ENCODE data around the gene VAV3. TPM values are rescaled to one million over a fixed set of nuclear protein-coding genes. Genes with fewer than 3 reads are reported as not detected.

VAV3 gene
- total and polyA plus RNA-seq, 2 of the 13 experiments (the other 11 are each of a cell fraction or from before 2014, with no cell fraction given): 15.9 to 29.8 TPM

DNA sequence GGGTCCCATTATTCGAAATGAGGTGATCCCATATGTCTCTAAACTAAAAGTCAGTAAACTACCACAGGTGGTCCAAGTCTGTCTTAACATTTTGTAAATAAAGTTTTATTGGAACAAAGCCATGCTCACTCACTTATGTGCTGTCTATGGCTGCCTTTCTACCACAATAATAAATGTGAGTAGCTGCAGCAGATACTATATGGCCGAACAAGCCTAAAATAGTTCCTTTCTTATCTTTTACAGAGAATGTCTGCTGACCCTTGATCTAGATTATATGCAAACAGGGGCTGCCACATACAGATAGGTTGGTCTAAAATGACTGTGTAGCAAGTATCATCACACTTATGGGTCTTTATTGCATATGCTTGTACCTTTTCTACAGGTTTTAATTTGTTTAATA, 140.0 kb downstream of the VAV3 start:
- in situ Hi-C loops (cut with HindIII; ENCODE audit: extremely low pct_ligation_motif_present, low pct_unique_long_range_greater_than_20kb): no loop called here
- ChIA-PET POLR2A (no interaction called here), CTCF (ENCODE audit: low intra/inter-chr PET ratio, low total read pairs) (no interaction called here)
- H3K4me1 ChIP-seq (ENCODE audit: insufficient read depth, low read length): no peaks in the 10 kb centered on the region
- no peak overlapping the region for H3K27ac ChIP-seq (ENCODE audit: extremely low read length, insufficient read depth, low read length)
- TF ChIP-seq, protein P1, sequence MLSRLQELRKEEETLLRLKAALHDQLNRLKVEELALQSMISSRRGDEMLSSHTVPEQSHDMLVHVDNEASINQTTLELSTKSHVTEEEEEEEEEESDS (CRISPR knock-in tag; IDR thresholded peaks at IDR 0.05; ENCODE audit: borderline replicate concordance): no peak
- TF ChIP-seq ZNF383 (CRISPR knock-in tag; IDR thresholded peaks at IDR 0.05; ENCODE audit: borderline replicate concordance) (no peak), ZNF792 (CRISPR knock-in tag; IDR thresholded peaks at IDR 0.05) (no peak), NRL (CRISPR knock-in tag; IDR thresholded peaks at IDR 0.05; ENCODE audit: borderline replicate concordance) (no peak), U2AF2 (IDR thresholded peaks at IDR 0.05; ENCODE audit: low read depth, low read length) (no peak), TGIF2 (CRISPR knock-in tag; IDR thresholded peaks at IDR 0.05) (no peak), HDAC2 (CRISPR knock-in tag; IDR thresholded peaks at IDR 0.05) (no peak), SP1 (IDR thresholded peaks at IDR 0.05) (no peak), SP1 (CRISPR knock-in tag; IDR thresholded peaks at IDR 0.05) (no peak), ZNF33B (CRISPR knock-in tag; IDR thresholded peaks at IDR 0.05) (no peak), ONECUT2 (CRISPR knock-in tag; IDR thresholded peaks at IDR 0.05) (no peak), ZNF724P (CRISPR knock-in tag; IDR thresholded peaks at IDR 0.05; ENCODE audit: borderline replicate concordance) (no peak), RXRA (CRISPR knock-in tag; IDR thresholded peaks at IDR 0.05) (no peak), NFE2 (CRISPR knock-in tag; IDR thresholded peaks at IDR 0.05) (no peak), ZNF430 (CRISPR knock-in tag; IDR thresholded peaks at IDR 0.05) (no peak), KLF15 (CRISPR knock-in tag; IDR thresholded peaks at IDR 0.05; ENCODE audit: borderline replicate concordance) (no peak)
- TF ChIP-seq, protein P2, sequence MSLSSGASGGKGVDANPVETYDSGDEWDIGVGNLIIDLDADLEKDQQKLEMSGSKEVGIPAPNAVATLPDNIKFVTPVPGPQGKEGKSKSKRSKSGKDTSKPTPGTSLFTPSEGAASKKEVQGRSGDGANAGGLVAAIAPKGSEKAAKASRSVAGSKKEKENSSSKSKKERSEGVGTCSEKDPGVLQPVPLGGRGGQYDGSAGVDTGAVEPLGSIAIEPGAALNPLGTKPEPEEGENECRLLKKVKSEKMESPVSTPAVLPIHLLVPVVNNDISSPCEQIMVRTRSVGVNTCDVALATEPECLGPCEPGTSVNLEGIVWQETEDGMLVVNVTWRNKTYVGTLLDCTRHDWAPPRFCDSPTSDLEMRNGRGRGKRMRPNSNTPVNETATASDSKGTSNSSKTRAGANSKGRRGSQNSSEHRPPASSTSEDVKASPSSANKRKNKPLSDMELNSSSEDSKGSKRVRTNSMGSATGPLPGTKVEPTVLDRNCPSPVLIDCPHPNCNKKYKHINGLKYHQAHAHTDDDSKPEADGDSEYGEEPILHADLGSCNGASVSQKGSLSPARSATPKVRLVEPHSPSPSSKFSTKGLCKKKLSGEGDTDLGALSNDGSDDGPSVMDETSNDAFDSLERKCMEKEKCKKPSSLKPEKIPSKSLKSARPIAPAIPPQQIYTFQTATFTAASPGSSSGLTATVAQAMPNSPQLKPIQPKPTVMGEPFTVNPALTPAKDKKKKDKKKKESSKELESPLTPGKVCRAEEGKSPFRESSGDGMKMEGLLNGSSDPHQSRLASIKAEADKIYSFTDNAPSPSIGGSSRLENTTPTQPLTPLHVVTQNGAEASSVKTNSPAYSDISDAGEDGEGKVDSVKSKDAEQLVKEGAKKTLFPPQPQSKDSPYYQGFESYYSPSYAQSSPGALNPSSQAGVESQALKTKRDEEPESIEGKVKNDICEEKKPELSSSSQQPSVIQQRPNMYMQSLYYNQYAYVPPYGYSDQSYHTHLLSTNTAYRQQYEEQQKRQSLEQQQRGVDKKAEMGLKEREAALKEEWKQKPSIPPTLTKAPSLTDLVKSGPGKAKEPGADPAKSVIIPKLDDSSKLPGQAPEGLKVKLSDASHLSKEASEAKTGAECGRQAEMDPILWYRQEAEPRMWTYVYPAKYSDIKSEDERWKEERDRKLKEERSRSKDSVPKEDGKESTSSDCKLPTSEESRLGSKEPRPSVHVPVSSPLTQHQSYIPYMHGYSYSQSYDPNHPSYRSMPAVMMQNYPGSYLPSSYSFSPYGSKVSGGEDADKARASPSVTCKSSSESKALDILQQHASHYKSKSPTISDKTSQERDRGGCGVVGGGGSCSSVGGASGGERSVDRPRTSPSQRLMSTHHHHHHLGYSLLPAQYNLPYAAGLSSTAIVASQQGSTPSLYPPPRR (CRISPR knock-in tag; IDR thresholded peaks at IDR 0.05; ENCODE audit: borderline replicate concordance): no peak
- TF ChIP-seq, protein P3, sequence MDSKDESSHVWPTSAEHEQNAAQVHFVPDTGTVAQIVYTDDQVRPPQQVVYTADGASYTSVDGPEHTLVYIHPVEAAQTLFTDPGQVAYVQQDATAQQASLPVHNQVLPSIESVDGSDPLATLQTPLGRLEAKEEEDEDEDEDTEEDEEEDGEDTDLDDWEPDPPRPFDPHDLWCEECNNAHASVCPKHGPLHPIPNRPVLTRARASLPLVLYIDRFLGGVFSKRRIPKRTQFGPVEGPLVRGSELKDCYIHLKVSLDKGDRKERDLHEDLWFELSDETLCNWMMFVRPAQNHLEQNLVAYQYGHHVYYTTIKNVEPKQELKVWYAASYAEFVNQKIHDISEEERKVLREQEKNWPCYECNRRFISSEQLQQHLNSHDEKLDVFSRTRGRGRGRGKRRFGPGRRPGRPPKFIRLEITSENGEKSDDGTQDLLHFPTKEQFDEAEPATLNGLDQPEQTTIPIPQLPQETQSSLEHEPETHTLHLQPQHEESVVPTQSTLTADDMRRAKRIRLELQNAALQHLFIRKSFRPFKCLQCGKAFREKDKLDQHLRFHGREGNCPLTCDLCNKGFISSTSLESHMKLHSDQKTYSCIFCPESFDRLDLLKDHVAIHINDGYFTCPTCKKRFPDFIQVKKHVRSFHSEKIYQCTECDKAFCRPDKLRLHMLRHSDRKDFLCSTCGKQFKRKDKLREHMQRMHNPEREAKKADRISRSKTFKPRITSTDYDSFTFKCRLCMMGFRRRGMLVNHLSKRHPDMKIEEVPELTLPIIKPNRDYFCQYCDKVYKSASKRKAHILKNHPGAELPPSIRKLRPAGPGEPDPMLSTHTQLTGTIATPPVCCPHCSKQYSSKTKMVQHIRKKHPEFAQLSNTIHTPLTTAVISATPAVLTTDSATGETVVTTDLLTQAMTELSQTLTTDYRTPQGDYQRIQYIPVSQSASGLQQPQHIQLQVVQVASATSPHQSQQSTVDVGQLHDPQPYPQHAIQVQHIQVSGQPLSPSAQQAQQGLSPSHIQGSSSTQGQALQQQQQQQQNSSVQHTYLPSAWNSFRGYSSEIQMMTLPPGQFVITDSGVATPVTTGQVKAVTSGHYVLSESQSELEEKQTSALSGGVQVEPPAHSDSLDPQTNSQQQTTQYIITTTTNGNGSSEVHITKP (CRISPR knock-in tag; IDR thresholded peaks at IDR 0.05; ENCODE audit: low read depth): no peak
- TF ChIP-seq, protein P4, sequence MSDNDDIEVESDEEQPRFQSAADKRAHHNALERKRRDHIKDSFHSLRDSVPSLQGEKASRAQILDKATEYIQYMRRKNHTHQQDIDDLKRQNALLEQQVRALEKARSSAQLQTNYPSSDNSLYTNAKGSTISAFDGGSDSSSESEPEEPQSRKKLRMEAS (IDR thresholded peaks at IDR 0.05): no peak
- FAIRE-seq (no peak), DNase-seq (ENCODE audit: low spot score) (no peak), ATAC-seq (no peak)
- H2AFZ ChIP-seq (ENCODE audit: low read length): no peak overlapping the region
- H3K27me3 ChIP-seq (ENCODE audit: control insufficient read depth in 1 of 2, insufficient read depth in 2 of 2, low read length in 2 of 2): no peaks in the 10 kb centered on the region
- BruUV-seq (replicated peaks): no TSS peak
- no peaks in the 10 kb centered on the region for H3K36me3 ChIP-seq (replicated peaks in 1 of 2; ENCODE audit: control insufficient read depth in 1 of 2, insufficient read depth in 2 of 2, low read length in 2 of 2)
- H3K9me3 ChIP-seq (ENCODE audit: low read length): no peaks in the 10 kb centered on the region
- no peaks in the 10 kb centered on the region for H3K79me2 ChIP-seq (ENCODE audit: insufficient read depth, low read length)
- no peak overlapping the region for H3K4me2 ChIP-seq (ENCODE audit: low read depth, low read length)
- no peak overlapping the region for H3K9ac ChIP-seq (ENCODE audit: insufficient read depth, low read depth, low read length)
- H3K4me3 ChIP-seq (replicated peaks in 1 of 3; ENCODE audit: insufficient read depth in 1 of 3, low read depth in 2 of 3, low read length in 3 of 3): no peak overlapping the region
- no peaks in the 10 kb centered on the region for H4K20me1 ChIP-seq (ENCODE audit: insufficient read depth, low read length)
- 12% methylated on average over 2 of the region's 2 CpGs for WGBS (ENCODE audit: low lambda C conversion rate)
- intact Hi-C loops (cut with micrococcal nuclease; ENCODE audit: unreplicated experiment): no loop called here
